HEK293T (cell line): ENCODE results near the gene SPAG7.

Source experiments
- ARNT ChIP-seq: fragments of 450-650 bp; IDR thresholded peaks from 2 replicates; pipeline ENCODE4 v1.6.1; 2017; ENCODE audit warnings: mild to moderate bottlenecking
- BHLHE40 ChIP-seq: fragments of 450-650 bp; IDR thresholded peaks from 2 replicates; pipeline ENCODE4 v1.6.1; 2016; ENCODE audit warnings: mild to moderate bottlenecking, moderate library complexity, borderline replicate concordance
- CTBP1 ChIP-seq: fragments of 450-650 bp; IDR thresholded peaks from 2 replicates; pipeline ENCODE4 v1.6.1; 2016; ENCODE audit warnings: borderline replicate concordance
- FOXA1 ChIP-seq: fragments of 450-650 bp; IDR thresholded peaks from 2 replicates; pipeline ENCODE4 v1.6.1; 2016; ENCODE audit warnings: mild to moderate bottlenecking
- FOXK2 ChIP-seq: fragments of 450-650 bp; IDR thresholded peaks from 2 replicates; pipeline ENCODE4 v1.6.1; 2016; ENCODE audit warnings: mild to moderate bottlenecking
- FOXM1 ChIP-seq: fragments of 450-650 bp; IDR thresholded peaks from 2 replicates; pipeline ENCODE4 v1.6.1; 2017; ENCODE audit warnings: mild to moderate bottlenecking, borderline replicate concordance
- HDGF ChIP-seq: fragments of 450-650 bp; IDR thresholded peaks from 2 replicates; pipeline ENCODE4 v1.6.1; 2017; ENCODE audit warnings: antibody characterized with exemption, borderline replicate concordance
- PKNOX1 ChIP-seq: fragments of 450-650 bp; IDR thresholded peaks from 2 replicates; pipeline ENCODE4 v1.6.1; 2016
- SP1 ChIP-seq: fragments of 450-650 bp; IDR thresholded peaks from 2 replicates; pipeline ENCODE4 v1.6.1; 2017
- SUZ12 ChIP-seq: fragments of 450-650 bp; IDR thresholded peaks from 2 replicates; pipeline ENCODE4 v1.6.1; 2016; ENCODE audit warnings: mild to moderate bottlenecking
- TARDBP ChIP-seq: fragments of 450-650 bp; IDR thresholded peaks from 2 replicates; pipeline ENCODE4 v1.6.1; 2016

GRCh38 chr17:4936436-4936835 lies 31.2 kb downstream of the SPAG7 start:
- TF ChIP-seq SP1 (no peak), BHLHE40 (no peak), HDGF (no peak), FOXM1 (no peak), SUZ12 (no peak), CTBP1 (no peak), PKNOX1 (no peak), ARNT (no peak), TARDBP (no peak), FOXA1 (no peak), FOXK2 (no peak)
